C4-2B (cell line): ENCODE measurements around the gene ZBTB43.

Experiments used
- H3K27ac ChIP-seq: fragments of 450-650 bp; 2 replicates; pipeline ENCODE4 v1.5.1; 2017
- ZFX ChIP-seq: fragments of 450-650 bp; IDR thresholded peaks from 2 replicates; pipeline ENCODE4 v1.6.1; 2017
- TF ChIP-seq, protein P1 (sequence below): fragments of 450-650 bp; conservative IDR thresholded peaks from 2 replicates; pipeline ENCODE4 v1.5.1; 2017; ENCODE audit warnings: mild to moderate bottlenecking

Gene ZBTB43

GRCh38 chr9:126791406-126792230 lies 13.2 kb upstream of the ZBTB43 start:
- no peak overlapping the region for H3K27ac ChIP-seq
- TF ChIP-seq, protein P1, sequence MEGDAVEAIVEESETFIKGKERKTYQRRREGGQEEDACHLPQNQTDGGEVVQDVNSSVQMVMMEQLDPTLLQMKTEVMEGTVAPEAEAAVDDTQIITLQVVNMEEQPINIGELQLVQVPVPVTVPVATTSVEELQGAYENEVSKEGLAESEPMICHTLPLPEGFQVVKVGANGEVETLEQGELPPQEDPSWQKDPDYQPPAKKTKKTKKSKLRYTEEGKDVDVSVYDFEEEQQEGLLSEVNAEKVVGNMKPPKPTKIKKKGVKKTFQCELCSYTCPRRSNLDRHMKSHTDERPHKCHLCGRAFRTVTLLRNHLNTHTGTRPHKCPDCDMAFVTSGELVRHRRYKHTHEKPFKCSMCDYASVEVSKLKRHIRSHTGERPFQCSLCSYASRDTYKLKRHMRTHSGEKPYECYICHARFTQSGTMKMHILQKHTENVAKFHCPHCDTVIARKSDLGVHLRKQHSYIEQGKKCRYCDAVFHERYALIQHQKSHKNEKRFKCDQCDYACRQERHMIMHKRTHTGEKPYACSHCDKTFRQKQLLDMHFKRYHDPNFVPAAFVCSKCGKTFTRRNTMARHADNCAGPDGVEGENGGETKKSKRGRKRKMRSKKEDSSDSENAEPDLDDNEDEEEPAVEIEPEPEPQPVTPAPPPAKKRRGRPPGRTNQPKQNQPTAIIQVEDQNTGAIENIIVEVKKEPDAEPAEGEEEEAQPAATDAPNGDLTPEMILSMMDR, result no peak
- TF ChIP-seq ZFX, result no peak

- no peak overlapping the region for H3K27ac ChIP-seq
These were observed 11.0 kb upstream of the ZBTB43 start for GRCh38 chr9:126793686-126794417.

GRCh38 chr9:126794441-126794840 lies 10.4 kb upstream of the ZBTB43 start:
- TF ChIP-seq ZFX, result no peak
- TF ChIP-seq, protein P1, result no peak
- H3K27ac ChIP-seq, result no peak overlapping the region

More at GRCh38 chr9:126793686-126794417, 11.0 kb upstream of the ZBTB43 start:
- TF ChIP-seq, protein P1, result no peak
- no peak for TF ChIP-seq ZFX

- TF ChIP-seq, protein P1, result no peak
- TF ChIP-seq ZFX, result no peak
- H3K27ac ChIP-seq, result no peak overlapping the region
These were observed 8.1 kb upstream of the ZBTB43 start for GRCh38 chr9:126796758-126797157.

DNA sequence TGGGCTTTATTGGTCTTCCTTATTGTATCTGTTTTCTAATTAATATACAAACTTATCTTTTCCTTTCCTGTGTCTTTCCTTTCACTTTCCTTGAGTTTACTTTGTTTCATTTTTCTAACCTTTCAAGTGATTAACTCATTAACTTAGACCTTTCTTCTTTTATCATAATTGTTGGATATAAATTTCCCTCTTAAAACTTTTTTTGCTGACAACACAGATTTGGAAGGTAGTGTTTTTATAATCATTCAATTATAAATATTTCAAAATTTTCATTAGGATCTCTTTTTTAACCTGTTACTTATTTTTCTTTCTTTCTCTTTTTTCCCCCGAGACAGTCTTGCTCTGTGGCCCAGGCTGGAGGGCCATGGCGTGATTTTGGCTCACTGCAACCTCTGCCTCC lies 6.9 kb upstream of the ZBTB43 start:
- no peak overlapping the region for H3K27ac ChIP-seq
- TF ChIP-seq ZFX, result no peak
- TF ChIP-seq, protein P1, result no peak

DNA sequence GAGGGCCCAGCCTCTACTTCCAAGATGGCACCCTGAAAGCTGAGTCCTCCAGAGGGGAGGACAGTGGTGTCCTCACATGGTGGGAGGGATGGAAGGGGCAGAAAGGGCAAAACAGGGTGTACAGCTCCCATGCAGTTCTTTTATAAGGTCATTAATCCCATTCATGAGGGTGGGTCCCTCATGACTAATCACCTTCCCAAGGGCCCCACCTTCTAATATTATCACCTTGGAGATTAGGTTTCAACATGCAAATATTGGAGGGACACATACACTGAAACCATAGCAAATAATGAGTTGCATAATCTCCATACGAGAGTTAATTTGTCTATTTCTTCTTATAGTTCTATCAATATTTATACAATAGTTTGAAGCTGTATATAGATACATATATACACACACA lies 5.8 kb upstream of the ZBTB43 start:
- no peak for TF ChIP-seq ZFX
- TF ChIP-seq, protein P1, result no peak
- no peak overlapping the region for H3K27ac ChIP-seq

- H3K27ac ChIP-seq, result peak overlapping the region; percentile 39; the same call in 1 of the 2 replicates
- no peak for TF ChIP-seq ZFX
- TF ChIP-seq, protein P1, result no peak
These were observed 2.4 kb upstream of the ZBTB43 start for GRCh38 chr9:126802318-126803059.
